CD4-positive, alpha-beta T cell (primary cell): Measurements from ENCODE around the gene CRTAC1. TPM values are rescaled to one million over a fixed set of nuclear protein-coding genes. Genes with fewer than 3 reads are reported as not detected.

Source experiments
- ATAC-seq: fragments of 200-7000 bp; cut with Tn5 transposase; one replicate; pipeline ENCODE4 v1.10.0; 2022; ENCODE audit warnings: mild to moderate bottlenecking; ENCODE audit not compliant: poor library complexity
- CTCF ChIA-PET: fragments of 350-600 bp; sonication (Branson Sonifier 250); formaldehyde crosslinking; loops from one replicate; lab custom pipeline; 2021; ENCODE audit warnings: antibody characterized with exemption, inconsistent platforms; lab: Charles Lee
- POLR2A ChIA-PET: fragments of 350-600 bp; sonication (Branson Sonifier 250); formaldehyde crosslinking; loops from one replicate; lab custom pipeline; 2021; ENCODE audit warnings: antibody characterized with exemption, inconsistent platforms; lab: Charles Lee
- DNase-seq, 14 experiments: peaks; one replicate each; pipeline ENCODE4 v3.0.0-alpha.2; 2013 to 2020; ENCODE audit warnings: mixed read lengths in 2 of 14
- H3K27ac ChIP-seq, 2 donors: one replicate each; pipeline versions ENCODE4 v1.5.1 to v1.7.0; 2013; ENCODE audit warnings: low read length in 2 of 2, low read depth in 1 of 2, mild to moderate bottlenecking in 1 of 2
- H3K27me3 ChIP-seq, 2 experiments: 1 replicate in 1 of 2; 2 replicates in 1 of 2; pipeline versions ENCODE4 v1.6.1 to v1.7.0; 2013; ENCODE audit warnings: low read length in 2 of 2, control low read depth in 1 of 2, mild to moderate bottlenecking in 1 of 2, moderate library complexity in 1 of 2; ENCODE audit not compliant: insufficient read depth in 2 of 2, control insufficient read depth in 1 of 2
- H3K36me3 ChIP-seq: one replicate; pipeline ENCODE4 v1.6.1; 2013; ENCODE audit warnings: low read length, control low read depth; ENCODE audit not compliant: insufficient read depth
- H3K4me1 ChIP-seq: one replicate; pipeline ENCODE4 v1.6.1; 2013; ENCODE audit warnings: low read length, control low read depth; ENCODE audit not compliant: insufficient read depth
- H3K4me3 ChIP-seq: one replicate; pipeline ENCODE4 v1.5.1; 2013; ENCODE audit warnings: mild to moderate bottlenecking, low read length, moderate library complexity
- H3K9me3 ChIP-seq, 2 experiments: 1 replicate in 1 of 2; 2 replicates in 1 of 2; pipeline versions ENCODE4 v1.6.1 to v1.7.0; 2013; ENCODE audit warnings: low read length in 2 of 2, mild to moderate bottlenecking in 2 of 2, control low read depth in 1 of 2, moderate library complexity in 1 of 2; ENCODE audit not compliant: control insufficient read depth in 1 of 2, insufficient read depth in 1 of 2
- H3K27ac Mint-ChIP-seq: one replicate; pipeline ENCODE4 v1.8.0; 2020; ENCODE audit warnings: mixed read lengths
- H3K27me3 Mint-ChIP-seq: one replicate; pipeline ENCODE4 v1.8.0; 2021; ENCODE audit warnings: mixed read lengths
- H3K36me3 Mint-ChIP-seq: one replicate; pipeline ENCODE4 v1.8.0; 2021; ENCODE audit warnings: low read depth, mixed read lengths
- H3K4me1 Mint-ChIP-seq: one replicate; pipeline ENCODE4 v1.8.0; 2021; ENCODE audit warnings: low read depth, mixed read lengths
- H3K4me3 Mint-ChIP-seq: one replicate; pipeline ENCODE4 v1.8.0; 2020; ENCODE audit warnings: mild to moderate bottlenecking, mixed read lengths
- H3K9me3 Mint-ChIP-seq: one replicate; pipeline ENCODE4 v1.8.0; 2020; ENCODE audit warnings: mixed read lengths
- CTCF ChIP-seq: fragments of 200-600 bp; IDR thresholded peaks from one replicate; pipeline ENCODE4 v1.8.0; 2022; ENCODE audit warnings: antibody characterized with exemption, mild to moderate bottlenecking
- intact Hi-C, 2 experiments: fragments of 100-400 bp; cut with DNase I in 1 of 2; cut with micrococcal nuclease in 1 of 2; formaldehyde crosslinking; loops; one replicate each; pipeline versions ENCODE4 v1.15.1 to v1.9.0; 2023 to 2025; cut with DNase I, micrococcal nuclease
- total RNA-seq, 174 experiments: library from RNA in 2 of 174; stranded (reverse) in 2 of 174; gene quantifications; one replicate each; pipeline ENCODE4 v1.2.3 and lab custom pipeline; 2021 to 2026

The CRTAC1 gene
- total RNA-seq, 2 experiments from 2014 or later, result not detected

- CTCF ChIA-PET, result no interaction called here
- no peak for TF ChIP-seq CTCF
- H3K27me3 ChIP-seq, result peaks cover 3 to 12% of the 10 kb centered on the region in 2 experiments
Observed at GRCh38 chr10:97928897-97929296, 101.5 kb downstream of the CRTAC1 start.

GRCh38 chr10:97927622-97928021, 102.8 kb downstream of the CRTAC1 start:
- Mint-ChIP-seq H3K4me3 (no peak overlapping the region), H3K36me3 (no peaks in the 10 kb centered on the region), H3K27ac (no peak overlapping the region), H3K4me1 (no peaks in the 10 kb centered on the region), H3K27me3 (peaks cover 39% of the 10 kb centered on the region), H3K9me3 (no peaks in the 10 kb centered on the region)
- Histone ChIP-seq H3K9me3 (no peaks in the 10 kb centered on the region), H3K4me1 (no peaks in the 10 kb centered on the region), H3K27ac (no peak overlapping the region), H3K36me3 (no peaks in the 10 kb centered on the region), H3K27me3 (peaks cover 6 to 12% of the 10 kb centered on the region in 2 experiments), H3K4me3 (no peak overlapping the region)
- no peak for DNase-seq
- POLR2A ChIA-PET, result no interaction called here
- CTCF ChIA-PET, result interaction anchor here (1.5 kb wide), 1 partner anchor 12 kb away, joined by 3 read pairs; no protein-coding TSS in a partner anchor
- intact Hi-C loops, result no loop called here
- TF ChIP-seq CTCF, result no peak
- no peak for ATAC-seq

More at GRCh38 chr10:97928897-97929296, 101.5 kb downstream of the CRTAC1 start:
- ATAC-seq, result no peak
- H3K27ac ChIP-seq, result no peak overlapping the region
- Mint-ChIP-seq H3K36me3 (no peaks in the 10 kb centered on the region), H3K27me3 (peaks cover 35% of the 10 kb centered on the region), H3K9me3 (no peaks in the 10 kb centered on the region), H3K4me3 (no peak overlapping the region), H3K4me1 (no peaks in the 10 kb centered on the region), H3K27ac (no peak overlapping the region)
- no peak overlapping the region for H3K4me3 ChIP-seq
- H3K4me1 ChIP-seq, result no peaks in the 10 kb centered on the region
- H3K36me3 ChIP-seq, result no peaks in the 10 kb centered on the region
- intact Hi-C loops, result no loop called here
- POLR2A ChIA-PET, result no interaction called here
- DNase-seq, result no peak
- H3K9me3 ChIP-seq, result no peaks in the 10 kb centered on the region

GRCh38 chr10:97926055-97926454, 104.4 kb downstream of the CRTAC1 start:
- Mint-ChIP-seq H3K36me3 (no peaks in the 10 kb centered on the region), H3K4me1 (no peaks in the 10 kb centered on the region), H3K4me3 (no peak overlapping the region), H3K27me3 (peaks cover 37% of the 10 kb centered on the region), H3K9me3 (no peaks in the 10 kb centered on the region), H3K27ac (no peak overlapping the region)
- Histone ChIP-seq H3K4me3 (no peak overlapping the region), H3K27me3 (peaks cover 6 to 15% of the 10 kb centered on the region in 2 experiments), H3K4me1 (no peaks in the 10 kb centered on the region), H3K36me3 (no peaks in the 10 kb centered on the region), H3K9me3 (no peaks in the 10 kb centered on the region), H3K27ac (no peak overlapping the region)
- CTCF ChIA-PET, result no interaction called here
- ATAC-seq (no peak), DNase-seq (no peak)
- TF ChIP-seq CTCF, result no peak
- POLR2A ChIA-PET, result no interaction called here
- intact Hi-C loops, result no loop called here
